Body of pancreas (tissue), 4 donors: ENCODE data around the gene CHST2.

Experiments used
- CTCF ChIP-seq, 7 experiments: fragments of 450-650 bp in 4 of 7; fragments of 200-600 bp in 3 of 7; sonication (generic) in 3 of 7; IDR thresholded peaks; one replicate each; pipeline ENCODE4 v1.5.1; 2016 to 2019; ENCODE audit warnings: antibody characterized with exemption in 7 of 7
- POLR2A ChIP-seq, 3 donors: fragments of 450-650 bp; IDR thresholded peaks; one replicate each; pipeline ENCODE4 v1.6.1; 2016; ENCODE audit warnings: antibody characterized with exemption in 3 of 3, mild to moderate bottlenecking in 2 of 3

GRCh38 chr3:143122089-143122430 is 2.5 kb downstream of the CHST2 start:
- TF ChIP-seq CTCF (IDR thresholded peaks at IDR 0.05) (no peak), POLR2A (IDR thresholded peaks at IDR 0.05) (no peak)
